CD4-positive, alpha-beta T cell treated with Interleukin-2 at 100 ng/mL for 4 hours (primary cell): Measurements from ENCODE around the gene POMC.
"Not testable (repeated sequence)": the region's sequence is repeated elsewhere in the genome, so short reads cannot be mapped to it uniquely, and the experiment has no call there.

Experiments
- DNase-seq: peaks from one replicate; pipeline ENCODE4 v3.0.0-alpha.2; 2020; ENCODE audit warnings: low spot score

POMC gene

DNA sequence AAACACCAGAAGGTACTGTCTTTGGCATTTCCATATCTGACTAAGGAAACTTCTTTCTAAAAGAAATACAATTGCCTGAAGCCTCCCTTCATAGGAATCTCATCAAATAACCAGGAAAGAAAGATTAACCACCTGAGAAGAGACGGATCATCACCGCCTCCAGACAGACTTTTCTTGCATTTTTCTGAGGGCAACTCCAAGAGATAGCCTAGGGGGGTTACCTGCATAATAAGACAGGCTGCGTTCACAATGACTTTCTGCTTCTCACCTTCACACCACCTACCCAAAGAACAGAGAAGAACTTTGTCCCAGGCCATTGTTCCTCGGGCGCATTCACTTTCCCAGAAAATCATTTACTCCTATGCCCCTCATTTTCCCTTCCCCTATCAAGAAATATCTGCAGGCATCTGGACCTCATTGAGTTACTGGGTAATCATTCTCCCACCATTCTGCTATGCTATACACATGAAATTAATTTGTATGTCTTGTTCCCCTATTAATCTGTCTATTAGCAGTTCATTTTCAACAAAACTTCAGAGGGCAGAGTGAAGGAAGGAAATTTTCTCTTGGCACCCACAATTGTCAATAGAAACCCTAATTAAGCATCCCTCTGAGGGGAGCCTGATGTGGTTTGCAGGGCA lies 8.3 kb upstream of the POMC start:
- DNase-seq: no peak

DNA sequence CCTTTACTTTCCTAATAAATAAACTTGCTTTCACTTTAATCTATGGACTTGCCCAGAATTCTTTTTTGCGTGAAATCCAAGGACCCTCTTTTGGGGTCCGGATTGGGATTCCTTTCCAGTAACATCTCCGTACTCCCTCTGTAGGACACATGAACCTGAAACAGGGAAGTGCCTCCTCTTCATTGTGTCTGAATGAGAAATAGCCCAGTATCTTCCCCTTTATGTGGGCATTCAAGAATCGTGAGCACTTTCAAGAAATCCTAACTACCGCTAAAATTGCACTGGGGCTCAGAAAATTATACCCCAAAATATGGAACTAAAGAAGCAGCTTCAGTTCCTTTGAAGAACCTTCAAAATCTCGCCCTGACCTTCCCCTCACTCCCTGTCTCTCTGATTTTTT lies 7.8 kb upstream of the POMC start:
- DNase-seq: no peak

DNA sequence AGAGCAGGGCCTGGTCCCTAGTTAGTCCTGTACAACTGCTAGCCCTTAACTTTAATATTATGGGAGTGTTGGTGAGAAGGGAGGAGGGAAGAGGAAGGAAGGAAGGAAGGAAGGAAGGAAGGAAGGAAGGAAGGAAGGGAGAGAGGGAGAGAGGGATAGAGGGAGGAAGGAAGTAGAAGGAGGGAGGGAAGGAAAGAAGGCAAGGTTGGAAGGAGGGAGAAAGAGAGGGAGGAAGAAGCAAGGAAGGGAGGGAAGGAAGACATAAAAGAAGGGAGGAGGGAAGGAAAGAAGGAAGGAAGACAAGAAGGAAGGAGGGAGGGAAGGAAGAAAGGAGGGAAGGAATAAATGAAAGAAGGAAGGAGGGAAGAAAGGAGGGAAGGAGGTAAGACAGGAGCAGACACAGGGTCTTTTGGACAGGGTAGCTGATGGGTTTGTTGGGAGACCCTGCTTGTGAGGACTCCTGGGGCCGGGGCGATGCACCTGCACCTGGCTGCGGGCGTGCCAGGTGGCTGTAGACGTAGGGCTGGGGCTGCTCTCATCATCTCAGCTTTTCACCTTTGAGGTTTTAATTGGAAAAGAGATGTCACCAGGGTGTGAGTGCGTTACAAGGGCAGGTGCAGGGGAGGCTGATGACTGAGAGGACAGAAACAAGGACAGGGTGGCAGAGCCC lies 5.9 kb upstream of the POMC start:
- no peak for DNase-seq

DNA sequence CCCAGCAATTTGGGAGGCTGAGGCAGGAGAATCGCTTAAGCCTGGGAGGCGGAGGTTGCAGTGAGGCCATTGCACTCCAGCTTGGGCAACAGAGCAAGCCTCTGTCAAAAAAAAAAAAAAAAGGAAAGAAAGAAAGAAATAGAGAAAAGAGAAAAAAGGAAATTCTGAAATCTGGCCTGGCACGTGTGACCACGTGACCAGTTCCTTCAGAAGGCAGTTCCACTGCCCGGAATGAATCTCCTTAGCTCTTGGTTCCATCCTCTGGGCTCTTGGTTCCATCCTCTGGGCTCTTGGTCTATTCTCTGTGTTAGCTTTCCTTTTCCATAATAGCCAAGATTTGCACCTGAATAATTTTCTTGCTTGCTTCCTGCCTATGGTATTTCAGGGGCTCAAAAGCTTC lies 5.3 kb upstream of the POMC start:
- no peak for DNase-seq

DNA sequence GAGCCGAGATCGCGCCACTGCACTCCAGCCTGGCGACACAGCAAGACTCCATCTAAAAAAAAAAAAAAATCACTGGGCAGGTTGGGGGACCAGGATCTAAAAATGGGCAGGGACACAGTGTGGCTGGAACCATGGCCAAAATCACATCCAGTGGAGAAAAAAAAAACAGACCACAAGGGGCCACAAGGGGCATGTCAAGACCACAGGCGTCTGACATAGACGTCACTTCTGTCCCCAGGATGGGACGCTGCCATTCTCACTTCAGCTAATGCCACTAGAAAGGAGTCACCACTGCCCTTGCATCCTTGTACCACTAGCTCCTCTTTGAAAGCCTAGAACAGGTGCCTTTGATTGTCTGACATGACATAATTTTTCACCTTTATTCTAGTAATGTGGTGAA lies 2.5 kb upstream of the POMC start:
- no peak for DNase-seq

DNA sequence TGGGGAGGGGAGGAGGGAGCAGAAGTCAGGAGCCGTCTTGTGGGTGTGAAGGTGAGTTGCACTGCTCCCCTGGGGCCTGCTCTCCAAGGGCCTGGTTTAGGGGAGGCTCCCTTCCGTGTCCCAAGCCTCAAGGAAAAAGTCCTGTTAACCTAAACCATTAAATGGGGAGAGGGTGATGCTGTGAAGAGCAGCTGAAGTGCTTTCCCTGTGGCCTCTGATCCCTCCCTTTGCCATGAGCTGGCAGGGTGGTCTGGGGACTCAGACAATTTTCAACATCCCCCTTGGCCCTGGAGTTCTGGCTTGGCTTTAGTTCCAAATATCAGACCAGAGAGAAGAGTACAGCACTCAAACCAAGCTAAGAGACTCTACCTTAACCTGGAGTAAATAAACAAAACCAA lies 692 bp upstream of the POMC start:
- DNase-seq: no peak

DNA sequence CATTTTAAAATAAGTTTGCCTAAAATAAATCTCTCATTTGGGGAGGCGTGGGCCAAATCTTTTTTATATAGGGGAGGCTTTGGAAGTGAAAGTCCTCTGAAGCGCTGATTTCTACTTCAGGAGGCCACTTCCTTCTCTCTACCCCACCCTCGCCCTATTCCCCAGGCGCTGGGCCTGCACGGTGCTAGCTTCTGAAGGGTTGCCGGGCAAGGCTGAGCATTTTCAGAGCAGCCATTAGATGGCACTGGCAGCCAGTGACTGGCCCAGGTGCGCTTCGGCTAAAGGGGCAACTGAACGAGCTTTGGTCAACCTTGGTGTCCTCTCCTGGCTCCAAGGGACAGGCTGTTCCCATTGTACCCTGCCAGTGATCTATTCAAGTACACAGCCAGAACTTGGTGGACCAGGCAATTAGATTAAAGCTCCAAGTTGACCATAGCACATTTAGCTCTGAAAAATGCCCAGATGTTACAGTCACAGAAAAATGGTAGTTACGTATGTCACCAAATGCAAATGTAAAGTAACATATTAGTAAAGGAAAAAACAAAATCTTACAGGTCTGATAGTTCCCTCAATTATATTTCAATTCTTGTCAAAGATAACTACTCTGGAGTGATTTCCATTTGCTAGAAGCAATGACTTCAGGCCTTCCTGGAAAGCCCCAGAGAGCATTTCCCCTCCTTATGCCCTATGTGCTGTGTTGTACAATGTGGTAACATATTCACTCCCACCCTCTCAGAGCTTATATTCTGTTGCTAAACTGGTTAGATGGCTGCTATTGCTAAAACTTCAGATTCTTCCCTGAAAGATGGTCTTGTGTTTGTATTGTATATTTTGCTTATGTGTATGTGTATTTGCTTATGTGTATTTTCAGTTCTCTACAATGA lies 2.1 kb downstream of the POMC start:
- peak; percentile 47 for DNase-seq

DNA sequence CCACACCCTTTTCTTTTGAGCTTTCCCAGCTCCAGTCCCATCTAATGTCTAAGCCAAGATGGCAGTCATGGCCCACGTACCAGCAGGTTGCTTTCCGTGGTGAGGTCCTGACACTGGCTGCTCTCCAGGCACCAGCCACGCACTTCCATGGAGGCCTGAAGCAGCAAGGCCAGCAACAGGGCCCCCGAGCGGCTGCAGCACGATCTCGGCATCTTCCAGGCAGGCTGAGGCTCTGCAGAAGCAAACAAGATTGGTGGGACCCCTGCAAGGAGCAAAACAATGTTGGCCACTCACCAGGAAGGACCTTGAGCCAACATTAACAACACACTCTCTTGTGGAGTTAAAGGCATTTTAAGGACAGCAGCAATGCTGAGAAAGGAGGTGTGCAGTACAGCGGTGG lies 3.8 kb downstream of the POMC start:
- no peak for DNase-seq

DNA sequence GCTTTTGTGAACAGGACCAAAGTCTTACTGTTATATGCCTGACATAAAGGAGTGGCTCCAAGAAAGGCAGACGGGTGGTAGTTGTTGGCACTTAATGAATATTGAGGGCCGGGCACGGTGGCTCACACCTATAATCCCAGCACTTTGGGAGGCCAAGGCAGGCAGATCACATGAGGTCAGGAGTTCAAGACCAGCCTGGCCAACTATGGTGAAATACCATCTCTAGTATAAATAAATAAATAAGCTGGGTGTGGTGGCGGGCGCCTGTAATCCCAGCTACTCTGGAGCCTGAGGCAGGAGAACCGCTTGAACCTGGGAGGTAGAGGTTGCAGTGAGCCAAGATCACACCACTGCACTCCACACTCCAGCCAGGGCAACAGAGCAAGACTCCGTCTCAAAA lies 6.3 kb downstream of the POMC start:
- not testable (repeated sequence) for DNase-seq

DNA sequence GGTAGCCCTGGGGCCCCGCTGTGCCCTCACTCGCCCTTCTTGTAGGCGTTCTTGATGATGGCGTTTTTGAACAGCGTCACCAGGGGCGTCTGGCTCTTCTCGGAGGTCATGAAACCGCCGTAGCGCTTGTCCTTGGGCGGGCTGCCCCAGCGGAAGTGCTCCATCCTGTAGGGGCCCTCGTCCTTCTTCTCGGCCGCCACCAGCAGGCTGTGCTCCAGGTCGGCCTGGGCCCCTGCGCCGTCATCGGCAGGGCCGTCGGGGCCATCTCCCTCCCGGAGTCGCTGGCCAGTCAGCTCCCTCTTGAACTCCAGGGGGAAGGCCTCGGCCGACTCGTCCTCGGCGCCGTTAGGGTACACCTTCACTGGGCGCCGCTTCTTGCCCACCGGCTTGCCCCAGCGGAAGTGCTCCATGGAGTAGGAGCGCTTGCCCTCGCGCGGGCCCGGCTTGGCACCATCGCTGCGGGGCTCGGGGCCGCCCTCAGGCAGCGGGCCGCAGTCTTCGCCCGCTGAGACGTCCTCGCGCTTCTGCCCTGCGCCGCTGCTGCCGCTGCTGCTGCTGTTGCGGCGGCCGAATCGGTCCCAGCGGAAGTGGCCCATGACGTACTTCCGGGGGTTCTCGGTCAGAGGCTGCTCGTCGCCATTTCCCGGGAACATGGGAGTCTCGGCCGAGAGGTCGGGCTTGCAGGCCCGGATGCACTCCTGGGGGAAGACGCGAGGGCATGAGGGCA lies 7.2 kb downstream of the POMC start:
- DNase-seq: peak; percentile 76

DNA sequence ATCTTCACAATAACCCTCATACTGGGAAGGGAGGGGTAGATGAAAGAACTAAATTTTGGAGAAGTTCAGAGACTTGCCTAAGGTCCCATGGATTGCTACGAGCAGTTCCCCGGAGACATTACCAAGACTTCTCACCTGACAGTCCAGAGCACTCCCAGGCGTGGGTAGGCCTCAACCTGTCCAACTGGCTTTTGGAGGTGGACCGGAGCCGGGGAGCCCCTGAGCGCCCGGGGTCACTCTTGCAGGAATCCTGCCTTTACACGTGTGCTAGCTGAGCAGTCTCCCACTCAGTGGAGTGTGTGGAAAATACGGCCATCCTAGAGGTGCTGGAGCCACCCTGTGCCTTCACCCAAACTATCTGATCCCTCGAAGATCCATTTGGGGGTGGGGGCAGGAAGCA lies 8.0 kb downstream of the POMC start:
- no peak for DNase-seq

DNA sequence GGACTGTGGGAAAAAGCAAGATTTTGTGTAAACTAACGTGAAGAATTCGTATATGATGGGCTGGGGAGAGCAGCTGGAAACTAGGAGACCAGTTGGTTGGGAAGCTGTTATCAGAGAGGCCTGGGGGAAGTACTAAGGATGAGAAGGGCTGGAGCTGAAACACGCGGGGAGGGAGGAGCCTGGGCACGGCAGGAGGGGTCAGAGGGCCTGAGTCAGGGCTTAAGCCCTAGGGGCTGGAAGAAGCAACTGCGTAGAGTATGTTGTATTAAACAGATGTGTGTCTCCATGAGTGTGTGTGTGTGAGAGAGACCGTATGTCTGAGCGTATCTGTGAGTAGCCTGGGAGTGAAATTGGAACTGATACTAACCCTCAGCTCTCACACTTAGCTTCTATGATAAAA lies 8.4 kb downstream of the POMC start:
- no peak for DNase-seq

DNA sequence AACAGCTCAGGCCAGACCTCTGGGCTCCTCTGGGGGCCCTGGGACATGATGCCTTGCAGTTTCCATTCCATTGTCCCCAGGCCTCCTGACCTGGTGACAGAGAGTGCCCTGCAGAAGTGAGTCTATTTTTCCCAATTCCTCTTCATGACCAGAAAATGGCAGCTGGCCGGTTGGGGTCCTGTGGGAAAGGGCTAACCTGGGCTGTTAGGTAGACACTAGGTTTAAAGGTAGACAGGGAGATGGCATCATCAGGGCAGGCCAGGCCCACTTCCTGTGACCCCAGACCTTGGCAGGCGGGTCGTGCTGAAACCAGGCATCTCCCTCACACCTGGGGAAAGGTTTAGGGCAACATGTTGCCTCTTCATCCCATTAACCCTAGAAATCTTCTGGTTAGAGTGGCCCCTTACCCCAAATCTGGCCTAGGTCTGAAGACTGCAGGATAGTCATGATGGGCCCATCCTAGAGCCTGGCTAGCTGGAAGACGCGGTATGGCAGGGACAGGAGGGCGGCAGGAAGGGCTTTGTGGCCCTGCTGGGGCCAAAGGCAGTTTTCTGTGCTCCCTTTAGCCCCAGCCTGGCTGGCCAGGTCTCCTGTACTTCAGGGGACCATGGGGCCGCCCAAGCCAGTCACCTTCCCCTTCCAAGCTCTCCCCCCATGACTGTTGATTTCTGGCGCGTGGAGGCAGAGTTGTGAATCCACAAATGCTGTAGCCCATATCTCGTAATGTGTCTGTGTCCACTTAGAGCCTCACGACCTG lies 10.1 kb downstream of the POMC start:
- DNase-seq: no peak

DNA sequence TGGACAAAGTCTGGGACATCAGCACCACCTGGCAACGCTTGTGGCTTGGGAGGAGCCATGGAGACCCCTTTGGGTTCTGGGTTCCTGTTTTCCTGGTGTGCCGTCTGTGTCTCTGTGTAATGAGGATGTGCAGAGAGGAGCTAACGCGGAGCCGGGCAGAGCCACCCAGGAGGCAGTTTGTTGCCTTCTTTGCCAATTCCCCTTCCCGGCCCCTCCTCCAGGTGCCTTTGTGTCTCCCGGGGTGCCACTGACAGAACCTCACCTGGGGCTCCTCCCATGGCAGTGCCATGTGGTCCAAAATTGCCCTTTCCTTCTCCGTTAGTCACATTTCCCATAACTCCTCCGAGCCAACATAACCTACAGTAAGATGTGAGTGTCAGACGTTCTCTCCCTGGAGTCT lies 13.0 kb downstream of the POMC start:
- no peak for DNase-seq

DNA sequence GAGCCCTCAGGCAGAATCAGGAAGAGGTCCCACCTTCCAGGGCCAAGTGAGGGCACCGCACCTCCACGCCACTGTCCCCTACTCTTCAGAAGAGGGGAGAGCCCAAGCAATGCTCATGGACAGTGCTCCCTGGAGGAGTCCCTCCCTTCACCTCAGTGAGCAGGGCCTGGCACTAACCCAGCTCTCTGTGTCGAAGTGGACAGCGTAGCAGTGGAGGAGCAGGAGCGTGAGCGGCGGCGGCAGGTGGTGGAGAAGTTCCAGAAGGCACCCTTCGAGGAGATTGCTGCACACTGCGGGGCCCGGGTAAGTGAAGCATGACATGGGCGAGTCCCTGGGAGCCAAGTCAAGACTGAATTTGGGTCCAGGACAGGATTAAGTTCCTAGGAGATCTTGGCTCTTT lies 16.7 kb downstream of the POMC start:
- no peak for DNase-seq

DNA sequence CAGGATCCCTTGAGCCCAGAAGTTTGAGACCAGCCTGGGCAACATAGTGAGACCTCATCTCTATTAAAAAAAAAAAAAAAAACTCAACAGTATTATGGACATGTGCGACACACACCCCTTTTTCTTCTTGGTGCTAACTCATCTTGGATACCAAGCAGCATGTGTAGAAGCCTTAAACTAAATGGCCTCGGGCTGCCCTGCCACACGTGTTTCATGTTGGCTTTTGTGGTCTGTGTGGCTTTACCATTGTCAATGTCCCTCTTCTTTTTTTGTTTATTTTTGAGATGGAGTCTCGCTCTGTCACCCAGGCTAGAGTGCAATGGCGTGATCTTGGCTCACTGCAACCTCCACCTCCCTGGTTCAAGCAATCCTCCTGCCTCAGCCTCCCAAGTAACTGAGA lies 17.4 kb downstream of the POMC start:
- DNase-seq: not testable (repeated sequence)

DNA sequence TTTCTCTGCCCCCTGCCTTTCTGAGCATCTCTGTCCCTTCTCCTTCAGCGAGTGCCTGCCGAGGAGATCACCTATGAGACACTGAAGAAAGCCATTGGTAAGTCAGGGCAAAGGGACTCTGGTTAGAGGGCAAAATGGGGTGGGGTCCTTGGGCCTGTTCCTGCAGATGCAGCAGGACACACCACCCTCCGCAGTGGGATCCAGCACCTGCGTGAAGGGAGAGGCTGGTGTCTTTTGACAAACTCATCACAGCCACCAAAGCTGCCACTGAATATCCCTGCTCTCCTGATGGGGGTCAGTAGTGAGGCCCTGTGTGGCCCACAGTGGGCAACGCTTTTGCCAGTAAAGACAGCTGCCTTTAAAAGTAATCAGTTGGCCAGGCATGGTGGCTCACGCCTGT lies 18.7 kb downstream of the POMC start:
- DNase-seq: no peak

DNA sequence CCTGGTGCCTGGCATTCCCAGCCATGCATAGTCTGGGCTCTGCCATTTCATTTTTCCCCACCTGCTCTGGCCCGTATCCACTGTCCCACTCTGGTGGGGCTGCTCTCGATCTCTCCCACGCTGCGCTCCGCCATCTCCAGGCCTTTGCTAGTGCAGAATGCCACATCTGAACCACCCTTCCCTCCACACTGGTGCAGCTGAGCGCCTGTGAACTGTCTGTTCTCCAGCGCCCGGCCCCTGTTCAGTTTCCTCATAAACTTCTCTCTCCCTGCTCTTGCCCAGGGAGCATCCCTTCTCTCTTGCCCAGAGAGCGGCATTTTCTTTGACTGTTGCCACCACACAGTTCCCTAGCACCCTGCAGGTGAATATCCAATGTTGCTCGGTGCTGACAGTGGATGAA lies 21.5 kb downstream of the POMC start:
- no peak for DNase-seq

DNA sequence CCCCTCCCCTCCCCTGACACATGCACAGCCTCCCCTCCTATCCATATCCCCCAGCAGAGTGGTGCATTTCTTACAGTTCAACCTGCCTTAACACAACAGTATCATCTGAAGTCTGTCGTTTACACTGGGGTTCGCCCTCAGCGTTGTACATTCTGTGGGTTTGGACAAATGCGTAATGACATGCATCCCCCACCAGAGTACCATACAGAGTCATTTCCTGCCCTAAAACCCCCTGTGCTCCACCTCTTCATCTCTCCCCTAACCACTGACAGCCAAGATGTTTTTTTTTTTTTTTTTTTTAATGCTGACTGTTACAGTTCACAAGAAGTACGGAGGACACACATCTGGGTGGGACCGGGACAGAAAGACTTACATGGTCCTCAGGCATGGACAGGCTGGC lies 22.6 kb downstream of the POMC start:
- no peak for DNase-seq

DNA sequence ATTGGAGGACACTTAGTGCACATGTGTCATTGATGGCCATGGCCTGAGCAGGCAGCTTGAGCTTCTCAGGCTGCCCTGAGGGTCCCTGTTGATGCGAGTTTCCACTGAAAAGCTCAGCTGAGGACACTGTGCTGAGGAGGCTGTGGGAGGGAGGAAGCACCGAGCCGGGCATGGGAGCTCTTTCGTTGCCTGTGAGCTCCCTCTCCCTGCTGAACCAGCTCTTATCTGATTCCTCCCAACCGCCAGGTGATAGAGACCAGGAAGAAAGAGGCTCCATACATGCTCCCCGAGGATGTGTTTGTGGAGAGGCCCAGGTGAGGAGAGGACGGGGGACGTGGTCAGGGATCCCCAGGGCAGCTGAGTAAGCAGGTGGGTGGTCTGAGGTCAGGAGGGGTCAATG lies 27.3 kb downstream of the POMC start:
- DNase-seq: no peak

DNA sequence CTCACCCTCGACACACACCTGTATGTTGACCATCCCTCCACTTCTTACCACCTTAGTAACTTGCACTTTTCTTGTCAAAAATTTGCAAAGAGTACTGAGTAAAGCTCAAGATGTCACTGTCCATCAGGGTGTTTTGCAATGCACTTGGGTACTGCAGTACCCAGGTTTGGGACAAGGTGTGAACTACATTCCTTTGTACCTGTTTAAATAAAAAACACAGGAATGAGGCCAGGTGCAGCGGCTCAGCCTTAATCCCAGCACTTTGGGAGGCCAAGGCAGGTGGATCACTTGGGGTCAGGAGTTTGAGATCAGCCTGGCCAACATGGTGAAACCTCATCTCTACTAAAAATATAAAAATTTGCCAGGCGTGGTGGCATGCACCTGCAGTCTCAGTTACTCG lies 27.8 kb downstream of the POMC start:
- DNase-seq: not testable (repeated sequence)

DNA sequence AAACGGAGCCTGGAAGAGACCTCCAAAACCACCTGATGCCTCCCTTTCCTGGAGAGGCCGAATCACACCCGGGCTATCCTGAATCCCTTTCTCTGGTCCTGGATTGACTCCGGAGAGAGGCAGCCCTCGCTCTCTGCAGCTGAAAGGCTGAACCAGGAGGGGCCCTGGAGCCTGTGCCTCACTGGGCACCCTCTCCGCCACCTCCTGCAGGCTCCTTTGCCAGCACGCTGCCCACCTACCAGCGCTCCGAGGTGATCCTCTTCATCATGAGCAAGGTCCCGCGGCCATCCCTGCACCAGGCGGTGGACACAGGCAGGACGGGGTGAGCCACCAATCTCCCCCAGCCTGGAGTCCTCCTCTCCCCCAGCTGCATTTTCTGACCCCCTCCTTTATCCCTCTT lies 35.7 kb downstream of the POMC start:
- no peak for DNase-seq
